Measurements from ENCODE around the gene PIK3R3.

The PIK3R3 gene

DNA sequence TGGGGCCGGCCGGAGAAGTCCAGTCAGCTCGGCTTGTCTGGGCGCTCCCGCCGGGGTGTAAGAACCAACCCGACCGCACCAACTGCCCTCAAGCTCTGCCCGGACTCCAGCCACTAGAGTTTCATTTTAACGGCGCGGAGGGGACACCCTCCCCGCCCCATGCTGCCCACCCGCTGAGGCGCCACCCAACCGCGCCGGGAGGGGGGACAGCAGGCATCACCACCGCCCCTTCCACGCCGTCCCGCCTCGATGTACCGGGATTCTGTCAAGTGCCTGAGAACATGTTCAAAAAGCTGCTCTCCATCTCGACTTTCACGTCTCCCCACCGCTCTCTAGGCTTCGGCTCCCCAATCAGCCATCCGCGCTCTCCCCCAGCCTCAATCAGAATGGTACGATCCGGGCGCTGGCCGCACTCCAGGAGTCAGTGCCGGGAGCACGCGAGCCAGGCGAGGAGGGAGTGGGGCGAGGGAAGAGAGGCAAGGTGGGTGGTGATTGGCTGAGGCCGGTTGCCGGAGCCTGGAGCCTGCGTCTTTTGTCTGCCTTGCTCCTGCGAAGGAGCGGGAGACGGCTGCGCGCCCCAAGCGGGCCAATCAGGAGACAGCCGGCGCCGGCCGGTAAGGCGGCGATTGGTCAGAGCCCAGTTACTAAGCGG, at the start of gene PIK3R3:
PIK3R3 (minus strand) TSS at position 101 of the 652 bp plus-strand sequence. CDS start 677 bp downstream, outside the sequence.
- peak; percentile 97 for DNase-seq

DNA sequence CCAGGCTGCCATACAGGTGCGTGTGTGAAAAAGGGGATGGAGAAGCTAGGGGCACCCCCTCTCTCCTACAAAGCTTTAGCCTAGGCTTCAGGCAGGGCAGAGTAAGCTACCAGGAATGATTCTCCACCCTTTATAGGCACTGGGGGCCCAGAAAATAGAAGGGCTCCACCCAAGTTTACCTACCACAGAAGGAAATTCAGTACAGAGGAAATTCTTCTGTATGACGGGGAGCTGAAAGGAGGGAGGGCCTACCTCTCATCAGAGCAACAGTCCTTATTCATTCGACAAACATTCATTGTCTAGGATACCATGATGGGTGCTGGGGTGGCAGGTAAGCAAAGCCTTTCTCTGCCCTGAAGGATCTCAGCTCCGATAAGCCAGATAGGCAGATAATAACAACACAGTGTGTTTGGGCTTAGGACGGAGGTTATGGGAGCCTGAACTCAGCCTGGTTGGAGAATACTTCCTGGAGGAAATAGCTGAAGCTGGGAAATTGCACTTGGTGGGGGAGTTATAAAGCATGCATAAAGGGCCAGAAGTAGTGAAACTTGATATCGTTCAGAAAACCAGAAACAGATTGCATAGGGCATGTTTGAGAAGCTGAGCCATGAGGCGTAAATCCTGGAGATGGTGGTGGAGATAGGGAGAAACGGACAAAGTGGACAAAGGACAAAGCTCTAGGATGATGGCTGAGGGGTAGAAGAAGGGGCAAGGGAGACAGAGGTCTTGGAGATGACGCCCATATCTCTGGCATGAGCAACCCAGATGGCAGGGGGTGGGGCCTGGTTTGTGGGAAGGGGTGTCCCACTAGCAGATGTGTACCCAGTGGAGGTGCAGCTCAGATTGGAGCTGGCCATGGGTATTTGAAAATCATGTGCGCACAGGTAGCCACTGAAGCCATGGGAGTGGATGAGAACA, 49.2 kb upstream of the PIK3R3 start:
- DNase-seq = peak; percentile 25

DNA sequence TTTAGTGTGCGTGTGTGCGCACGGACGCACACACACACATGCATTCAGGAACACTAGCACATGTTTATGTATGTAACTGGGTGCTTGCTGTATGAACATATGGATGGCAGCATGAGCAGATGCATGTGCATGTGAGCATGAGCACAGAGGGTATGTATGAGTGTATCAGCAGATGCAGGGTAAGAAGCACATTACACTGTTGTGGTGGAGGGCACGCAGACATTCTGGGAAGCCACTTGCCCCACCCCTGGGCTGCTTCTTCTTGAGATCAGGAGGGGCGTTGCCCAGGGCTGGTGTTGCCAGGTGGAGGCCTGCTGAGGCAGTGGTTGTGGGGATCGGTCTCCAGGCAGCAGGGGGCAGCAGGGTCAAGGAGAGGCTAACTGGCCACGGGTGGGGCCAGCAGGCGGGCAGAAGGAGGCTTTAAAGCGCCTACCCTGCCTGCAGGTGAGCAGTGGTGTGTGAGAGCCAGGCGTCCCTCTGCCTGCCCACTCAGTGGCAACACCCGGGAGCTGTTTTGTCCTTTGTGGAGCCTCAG, 47.7 kb upstream of the PIK3R3 start:
- no peak for DNase-seq

- peak; percentile 87 for DNase-seq
Measured at GRCh38 chr1:46179138-46180081, 47.0 kb upstream of the PIK3R3 start.

DNA sequence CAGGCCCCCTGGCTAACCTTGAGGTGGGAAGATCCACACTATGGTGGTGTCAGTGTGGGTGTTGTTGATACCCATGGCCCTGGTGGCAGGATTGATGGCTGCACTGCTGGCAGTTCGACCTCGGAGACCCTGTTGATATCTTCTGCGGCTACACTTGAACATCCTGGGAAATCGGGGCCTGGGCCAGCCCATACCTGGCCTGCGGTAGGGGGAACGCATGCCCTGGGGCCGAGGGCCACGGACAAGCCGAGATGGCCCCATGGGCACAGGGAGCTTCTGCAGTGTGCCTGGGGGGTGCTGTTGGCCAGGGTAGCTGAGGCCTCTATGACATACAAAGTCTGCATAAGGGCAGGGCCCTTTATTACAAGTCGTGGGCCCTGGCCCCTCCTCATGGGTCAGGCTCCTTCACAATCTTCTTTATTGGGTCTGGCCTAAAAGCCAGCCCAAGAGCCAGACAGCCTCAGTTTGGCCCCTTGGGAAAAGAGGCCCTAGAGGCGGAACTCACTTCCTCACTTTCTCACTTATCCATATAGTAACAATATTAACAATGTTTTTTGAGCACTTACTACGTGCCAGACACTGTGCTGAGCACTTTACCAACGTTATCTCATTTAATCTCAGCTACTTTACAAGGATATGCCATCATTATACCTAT, 43.9 kb upstream of the PIK3R3 start, which contains the start of gene P3R3URF:
P3R3URF (minus strand) TSS at position 278 of the 655 bp plus-strand sequence; CDS start at position 261, 17 bp downstream.
- no peak for DNase-seq

DNA sequence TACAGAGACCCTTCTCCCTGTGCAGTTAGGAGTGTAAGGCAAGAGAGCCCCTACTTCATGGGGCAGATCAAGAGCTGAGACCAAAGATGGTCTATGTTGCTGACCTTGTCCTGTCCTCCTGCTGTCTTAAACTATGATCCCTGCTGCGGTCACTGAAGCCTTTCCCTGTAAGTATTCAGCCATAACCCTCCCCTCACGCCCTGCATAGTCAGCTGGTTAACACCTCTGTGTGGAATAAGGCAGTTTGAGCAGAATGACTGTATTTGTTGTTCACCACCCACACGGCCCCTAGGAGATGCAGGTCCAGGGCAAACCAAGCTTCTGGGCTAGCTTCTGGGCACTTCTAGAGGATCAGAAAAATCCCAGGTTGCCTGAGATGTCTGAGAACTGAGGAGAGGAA, 42.8 kb upstream of the PIK3R3 start:
- no peak for DNase-seq

- DNase-seq = no peak
Measured at GRCh38 chr1:46174448-46175231, 42.2 kb upstream of the PIK3R3 start, which contains the start of gene TSPAN1. Gene TSPAN1 (plus strand): TSS chr1:46175087. CDS start chr1:46181108, 6,021 bp downstream.

DNA sequence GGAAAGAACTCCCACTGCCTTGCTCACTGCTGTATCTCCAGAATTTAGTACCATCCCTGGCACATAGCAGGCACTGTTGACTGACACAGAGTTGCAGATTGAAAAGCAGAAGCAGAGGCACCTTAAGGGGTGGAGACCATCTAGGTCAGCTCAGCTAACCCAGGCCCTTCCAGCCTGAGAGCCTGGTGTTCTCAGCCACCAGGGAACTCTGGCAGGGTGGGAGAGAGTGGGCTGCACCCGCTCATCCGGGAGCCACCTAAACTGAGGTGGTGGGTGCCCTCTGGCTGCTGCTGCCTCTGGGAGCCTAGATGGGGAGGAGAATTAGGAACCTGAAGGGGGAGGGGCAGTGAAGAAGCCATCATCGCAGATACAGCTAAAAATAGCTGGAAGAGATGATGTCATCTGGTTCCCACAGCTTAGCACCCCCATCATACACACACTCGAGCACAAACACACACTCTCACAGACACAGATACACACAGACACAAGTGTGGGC, 41.0 kb upstream of the PIK3R3 start:
- no peak for DNase-seq

- no peak for DNase-seq
Measured at GRCh38 chr1:46172321-46172720, 39.9 kb upstream of the PIK3R3 start.

DNA sequence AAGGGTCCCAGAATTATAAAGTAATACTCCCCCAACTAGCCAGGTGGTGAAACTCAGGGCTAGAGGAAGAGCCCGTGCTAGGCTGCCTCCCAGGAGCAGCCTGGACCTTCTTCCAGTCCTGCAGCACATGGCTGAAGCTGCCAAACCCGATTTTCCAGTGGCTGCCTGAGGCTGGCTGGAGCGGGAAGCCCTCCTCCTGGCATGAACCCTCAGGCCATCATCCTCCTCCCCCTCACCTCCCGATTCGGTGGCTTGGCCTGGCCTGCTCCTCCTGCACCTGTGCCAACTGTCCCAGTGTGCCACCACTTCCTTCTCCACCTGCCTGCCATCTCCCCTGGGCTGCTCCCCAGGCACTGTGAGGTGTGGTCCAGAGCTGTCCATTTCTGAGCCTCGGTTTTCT, 39.4 kb upstream of the PIK3R3 start:
- DNase-seq = no peak

- no peak for DNase-seq
Measured at GRCh38 chr1:46171351-46171750, 38.9 kb upstream of the PIK3R3 start.

DNA sequence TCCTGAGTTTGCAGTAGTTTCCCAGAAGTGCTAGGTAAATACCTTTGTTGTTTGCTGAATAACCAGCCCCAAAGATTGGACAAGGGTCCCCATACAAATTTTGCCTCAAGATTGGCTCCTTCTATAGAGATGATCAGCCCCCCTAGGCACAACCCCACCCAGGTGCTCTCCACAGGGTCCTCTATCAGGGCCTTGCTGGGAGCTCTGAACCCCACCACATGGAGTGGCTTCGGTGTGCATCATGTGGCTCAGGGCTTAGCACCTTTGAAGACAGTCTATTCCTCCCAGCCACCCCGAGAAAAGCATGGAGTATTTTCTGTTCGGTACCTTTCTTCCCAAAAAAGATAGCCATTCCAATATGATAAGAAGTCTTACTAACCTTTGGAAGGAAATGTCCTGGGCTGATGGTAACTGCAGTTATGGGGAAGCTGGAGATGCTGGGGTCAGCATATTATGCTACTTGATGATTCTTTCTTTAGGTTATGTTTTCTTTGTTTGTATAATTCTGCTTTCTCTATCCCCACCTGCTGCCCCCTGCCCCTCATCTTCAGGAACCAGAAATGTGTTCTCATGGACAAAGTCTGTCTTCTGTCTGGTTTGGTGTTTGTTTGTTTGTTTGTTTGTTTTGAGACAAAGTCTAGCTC, 37.5 kb upstream of the PIK3R3 start:
- DNase-seq = no peak

- DNase-seq = no peak
Measured at GRCh38 chr1:46168477-46168876, 36.0 kb upstream of the PIK3R3 start.

DNA sequence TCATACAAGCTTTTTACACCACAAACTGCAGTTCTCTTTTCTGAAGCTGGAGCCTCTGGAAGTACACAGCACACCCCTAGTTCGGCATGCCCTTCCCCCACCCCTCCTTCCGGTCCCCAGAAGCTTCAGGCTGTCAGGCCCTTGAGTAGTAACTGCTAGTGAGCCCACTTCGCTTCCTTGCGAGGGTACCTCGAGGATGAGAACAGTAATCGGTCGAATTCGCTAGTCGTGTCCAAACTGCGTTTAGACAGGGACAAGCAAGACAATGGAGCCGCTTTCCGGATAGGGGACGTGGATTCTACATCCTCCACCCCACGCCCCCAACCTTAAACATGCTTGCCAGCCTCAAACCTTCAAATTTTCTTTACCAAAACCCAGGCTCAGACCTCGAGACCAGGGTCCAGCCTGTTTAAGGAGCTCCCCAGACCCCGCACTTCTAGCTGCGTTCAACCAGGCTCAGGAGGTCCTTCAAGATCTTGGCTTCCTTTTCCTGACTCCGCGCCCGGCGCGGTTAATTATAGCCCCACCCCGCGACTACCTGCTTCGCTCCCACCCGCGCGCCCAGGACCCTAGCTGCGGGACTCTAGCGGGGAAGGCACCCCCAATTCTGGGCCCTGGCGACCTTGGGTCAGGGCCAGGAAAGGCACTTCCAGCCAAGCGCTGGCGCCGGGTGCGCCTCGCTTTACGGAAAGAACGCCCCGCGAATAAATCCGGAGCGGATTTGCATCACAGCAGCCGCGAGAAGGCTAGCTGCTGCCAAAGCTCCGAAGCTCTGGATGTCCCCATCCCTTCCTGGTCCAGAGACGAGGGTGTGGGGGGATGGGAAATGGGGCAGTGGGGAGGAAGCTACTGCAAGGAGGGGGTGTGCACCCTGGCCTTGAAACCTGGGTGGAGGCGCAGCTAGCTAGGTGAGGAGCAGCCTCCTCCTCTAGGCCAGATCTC, 34.4 kb upstream of the PIK3R3 start:
- no peak for DNase-seq

- DNase-seq = no peak
Measured at GRCh38 chr1:46160212-46160611, 27.8 kb upstream of the PIK3R3 start.

DNA sequence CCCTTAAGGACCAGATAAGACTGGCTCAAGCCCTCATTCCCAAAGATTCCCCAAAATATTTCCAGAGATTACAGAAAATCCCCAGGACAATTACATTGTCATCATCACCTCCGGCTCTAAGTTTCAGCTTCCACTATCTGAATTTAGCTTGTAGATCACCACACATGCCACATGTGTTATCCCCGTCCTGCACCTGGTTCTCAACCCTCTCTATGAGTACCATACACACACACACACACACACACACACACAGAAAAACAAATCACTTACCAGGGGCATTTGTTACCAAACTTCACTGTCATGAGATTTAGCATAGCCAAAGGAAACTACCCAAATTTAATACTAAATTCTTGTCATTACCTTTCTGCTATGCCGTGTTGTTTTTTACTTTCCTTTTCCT, 27.1 kb upstream of the PIK3R3 start:
- no peak for DNase-seq

GRCh38 chr1:46158312-46159281, 26.2 kb upstream of the PIK3R3 start:
- no peak for DNase-seq

- no peak for DNase-seq
Measured at GRCh38 chr1:46157916-46158311, 25.5 kb upstream of the PIK3R3 start.

Data from kidney glomerular epithelial cell (primary cell).